SU-DHL-6 (cell line): ENCODE data around the gene BRI3BP.

Source experiments
- EZH2phosphoT487 ChIP-seq: fragments of 200-600 bp; sonication (generic), shearing (Covaris generic); conservative IDR thresholded peaks from 2 replicates; pipeline ENCODE4 v1.6.1; 2018; ENCODE audit warnings: mild to moderate bottlenecking, antibody characterized with exemption, low read length, moderate library complexity, mixed read lengths
- TF ChIP-seq, protein P1 (sequence below): fragments of 200-600 bp; sonication (generic); IDR thresholded peaks from one replicate; pipeline ENCODE4 v1.5.1; 2017; ENCODE audit warnings: antibody characterized with exemption, mild to moderate bottlenecking, low read length, moderate library complexity; ENCODE audit not compliant: insufficient read depth, poor library complexity, severe bottlenecking

DNA sequence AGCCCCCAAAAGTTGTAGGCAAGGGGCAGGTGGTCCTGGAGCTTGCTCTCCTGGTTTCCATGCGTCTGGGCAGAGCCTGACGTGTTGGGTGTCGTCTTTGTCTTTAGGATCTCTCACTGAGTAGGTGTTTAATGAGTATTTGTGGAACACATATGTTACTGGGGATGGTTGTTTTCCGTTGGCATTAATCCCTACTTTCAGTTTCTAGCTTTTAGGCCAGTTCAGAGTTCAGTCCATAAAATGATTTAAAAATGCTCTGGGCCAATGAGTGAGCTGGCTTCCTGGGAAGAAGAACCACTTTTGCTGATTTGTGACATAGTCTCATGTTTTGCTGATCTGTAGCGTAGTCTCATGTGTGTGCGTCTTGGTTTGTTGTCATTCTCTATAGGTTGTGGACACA lies 82.7 kb downstream of the BRI3BP start:
- TF ChIP-seq, protein P1, sequence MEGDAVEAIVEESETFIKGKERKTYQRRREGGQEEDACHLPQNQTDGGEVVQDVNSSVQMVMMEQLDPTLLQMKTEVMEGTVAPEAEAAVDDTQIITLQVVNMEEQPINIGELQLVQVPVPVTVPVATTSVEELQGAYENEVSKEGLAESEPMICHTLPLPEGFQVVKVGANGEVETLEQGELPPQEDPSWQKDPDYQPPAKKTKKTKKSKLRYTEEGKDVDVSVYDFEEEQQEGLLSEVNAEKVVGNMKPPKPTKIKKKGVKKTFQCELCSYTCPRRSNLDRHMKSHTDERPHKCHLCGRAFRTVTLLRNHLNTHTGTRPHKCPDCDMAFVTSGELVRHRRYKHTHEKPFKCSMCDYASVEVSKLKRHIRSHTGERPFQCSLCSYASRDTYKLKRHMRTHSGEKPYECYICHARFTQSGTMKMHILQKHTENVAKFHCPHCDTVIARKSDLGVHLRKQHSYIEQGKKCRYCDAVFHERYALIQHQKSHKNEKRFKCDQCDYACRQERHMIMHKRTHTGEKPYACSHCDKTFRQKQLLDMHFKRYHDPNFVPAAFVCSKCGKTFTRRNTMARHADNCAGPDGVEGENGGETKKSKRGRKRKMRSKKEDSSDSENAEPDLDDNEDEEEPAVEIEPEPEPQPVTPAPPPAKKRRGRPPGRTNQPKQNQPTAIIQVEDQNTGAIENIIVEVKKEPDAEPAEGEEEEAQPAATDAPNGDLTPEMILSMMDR = no peak
- TF ChIP-seq EZH2phosphoT487 = no peak
